Parathyroid adenoma (tissue), 2 donors: ENCODE results near the gene HSF2BP.
"Not testable (repeated sequence)": the region's sequence is repeated elsewhere in the genome, so short reads cannot be mapped to it uniquely, and the experiment has no call there.

Experiments used
- H2AFZ ChIP-seq: fragments of 300-600 bp; sonication (generic); one replicate; pipeline ENCODE4 v1.7.0; 2017; ENCODE audit warnings: antibody characterized with exemption, mild to moderate bottlenecking
- H3K27ac ChIP-seq: fragments of 300-600 bp; sonication (generic); one replicate; pipeline ENCODE4 v1.7.0; 2017
- H3K27me3 ChIP-seq: fragments of 300-600 bp; sonication (generic); one replicate; pipeline ENCODE4 v1.7.0; 2017; ENCODE audit warnings: low read length; ENCODE audit not compliant: control insufficient read depth, insufficient read depth
- H3K36me3 ChIP-seq: fragments of 300-600 bp; sonication (generic); one replicate; pipeline ENCODE4 v1.7.0; 2017; ENCODE audit warnings: low read length; ENCODE audit not compliant: control insufficient read depth, insufficient read depth
- H3K4me1 ChIP-seq: fragments of 300-600 bp; sonication (generic); one replicate; pipeline ENCODE4 v1.7.0; 2017; ENCODE audit warnings: control low read depth
- H3K4me2 ChIP-seq: fragments of 300-600 bp; sonication (generic); one replicate; pipeline ENCODE4 v1.7.0; 2017; ENCODE audit warnings: low read length
- H3K4me3 ChIP-seq: fragments of 300-600 bp; sonication (generic); one replicate; pipeline ENCODE4 v1.7.0; 2017; ENCODE audit warnings: low read depth, low read length
- H3K79me2 ChIP-seq: fragments of 300-600 bp; sonication (generic); one replicate; pipeline ENCODE4 v1.7.0; 2017; ENCODE audit warnings: control low read depth
- H3K9ac ChIP-seq: fragments of 300-600 bp; sonication (generic); one replicate; pipeline ENCODE4 v1.7.0; 2017; ENCODE audit warnings: mild to moderate bottlenecking
- H3K9me3 ChIP-seq: fragments of 300-600 bp; sonication (generic); one replicate; pipeline ENCODE4 v1.7.0; 2017; ENCODE audit warnings: low read length; ENCODE audit not compliant: control insufficient read depth
- donor health status: primary hyperparathyroidism.

Gene HSF2BP

GRCh38 chr21:43514834-43515233, 144.5 kb downstream of the HSF2BP start:
- not testable (repeated sequence) for H2AFZ ChIP-seq, H3K9me3 ChIP-seq, H3K4me3 ChIP-seq, H3K27me3 ChIP-seq, H3K27ac ChIP-seq, H3K36me3 ChIP-seq, H3K79me2 ChIP-seq, H3K9ac ChIP-seq, H3K4me2 ChIP-seq, H3K4me1 ChIP-seq

GRCh38 chr21:43513023-43513422, 146.3 kb downstream of the HSF2BP start:
- H3K27me3 ChIP-seq, H3K36me3 ChIP-seq, H3K79me2 ChIP-seq, H3K4me2 ChIP-seq, H2AFZ ChIP-seq, H3K9me3 ChIP-seq, H3K4me1 ChIP-seq, H3K9ac ChIP-seq, H3K4me3 ChIP-seq, H3K27ac ChIP-seq: not testable (repeated sequence)

GRCh38 chr21:43511209-43511608, 148.1 kb downstream of the HSF2BP start:
- H3K4me1 ChIP-seq, H3K79me2 ChIP-seq, H3K27ac ChIP-seq, H3K27me3 ChIP-seq, H2AFZ ChIP-seq, H3K4me3 ChIP-seq, H3K9ac ChIP-seq, H3K36me3 ChIP-seq, H3K9me3 ChIP-seq, H3K4me2 ChIP-seq: not testable (repeated sequence)

- not testable (repeated sequence) for H3K36me3 ChIP-seq, H2AFZ ChIP-seq, H3K9me3 ChIP-seq, H3K4me1 ChIP-seq, H3K79me2 ChIP-seq, H3K27ac ChIP-seq, H3K4me3 ChIP-seq, H3K4me2 ChIP-seq, H3K9ac ChIP-seq, H3K27me3 ChIP-seq
Measured at GRCh38 chr21:43510669-43511068, 148.6 kb downstream of the HSF2BP start.

- H3K4me1 ChIP-seq, H3K36me3 ChIP-seq, H3K9ac ChIP-seq, H3K9me3 ChIP-seq, H3K79me2 ChIP-seq, H2AFZ ChIP-seq, H3K27ac ChIP-seq, H3K4me3 ChIP-seq, H3K4me2 ChIP-seq, H3K27me3 ChIP-seq: not testable (repeated sequence)
Measured at GRCh38 chr21:43503892-43504291, 155.4 kb downstream of the HSF2BP start.

GRCh38 chr21:43503075-43503750, 156.1 kb downstream of the HSF2BP start:
- not testable (repeated sequence) for H3K4me2 ChIP-seq, H3K9me3 ChIP-seq, H3K27ac ChIP-seq, H3K4me1 ChIP-seq, H3K4me3 ChIP-seq, H3K79me2 ChIP-seq, H2AFZ ChIP-seq, H3K27me3 ChIP-seq, H3K36me3 ChIP-seq, H3K9ac ChIP-seq

GRCh38 chr21:43502407-43503071, 156.7 kb downstream of the HSF2BP start:
- H3K27ac ChIP-seq, H3K79me2 ChIP-seq, H3K36me3 ChIP-seq, H3K4me1 ChIP-seq, H2AFZ ChIP-seq, H3K4me3 ChIP-seq, H3K9ac ChIP-seq, H3K9me3 ChIP-seq, H3K4me2 ChIP-seq, H3K27me3 ChIP-seq: not testable (repeated sequence)

- not testable (repeated sequence) for H3K36me3 ChIP-seq, H3K27me3 ChIP-seq, H3K4me3 ChIP-seq, H3K4me1 ChIP-seq, H3K9ac ChIP-seq, H3K79me2 ChIP-seq, H3K4me2 ChIP-seq, H3K9me3 ChIP-seq, H3K27ac ChIP-seq, H2AFZ ChIP-seq
Measured at GRCh38 chr21:43498924-43499323, 160.4 kb downstream of the HSF2BP start.

GRCh38 chr21:43498065-43498464, 161.2 kb downstream of the HSF2BP start:
- not testable (repeated sequence) for H3K4me2 ChIP-seq, H3K36me3 ChIP-seq

GRCh38 chr21:43494279-43495012, 164.8 kb downstream of the HSF2BP start:
- H3K4me1 ChIP-seq, H3K9ac ChIP-seq, H3K9me3 ChIP-seq, H3K27me3 ChIP-seq, H2AFZ ChIP-seq, H3K36me3 ChIP-seq, H3K4me3 ChIP-seq, H3K27ac ChIP-seq, H3K79me2 ChIP-seq, H3K4me2 ChIP-seq: not testable (repeated sequence)

More at GRCh38 chr21:43498065-43498464, 161.2 kb downstream of the HSF2BP start:
- not testable (repeated sequence) for H3K9ac ChIP-seq, H3K4me1 ChIP-seq, H3K9me3 ChIP-seq, H3K27me3 ChIP-seq, H3K27ac ChIP-seq, H2AFZ ChIP-seq, H3K4me3 ChIP-seq, H3K79me2 ChIP-seq

- H3K4me1 ChIP-seq, H3K79me2 ChIP-seq, H3K9ac ChIP-seq, H3K36me3 ChIP-seq, H3K9me3 ChIP-seq, H3K4me3 ChIP-seq, H3K4me2 ChIP-seq, H3K27ac ChIP-seq, H2AFZ ChIP-seq, H3K27me3 ChIP-seq: not testable (repeated sequence)
Measured at GRCh38 chr21:43493471-43493870, 165.8 kb downstream of the HSF2BP start.
